GM18951 (cell line): Measurements from ENCODE around the gene SMURF1.

ENCODE experiments used
- POLR2A ChIP-seq: IDR thresholded peaks from 4 replicates; pipeline ENCODE4 v1.6.1; 2011; ENCODE audit warnings: mild to moderate bottlenecking; ENCODE audit not compliant: insufficient read length, insufficient read depth; ENCODE audit errors: extremely low read depth
- in situ Hi-C: fragments of 300-500 bp; cut with MboI; formaldehyde crosslinking; loops from one replicate; pipeline ENCODE4 v1.12.0; 2022; ENCODE audit warnings: low sequenced_read_pairs, mixed read lengths, inconsistent platforms; ENCODE audit not compliant: unreplicated experiment

The SMURF1 gene

DNA sequence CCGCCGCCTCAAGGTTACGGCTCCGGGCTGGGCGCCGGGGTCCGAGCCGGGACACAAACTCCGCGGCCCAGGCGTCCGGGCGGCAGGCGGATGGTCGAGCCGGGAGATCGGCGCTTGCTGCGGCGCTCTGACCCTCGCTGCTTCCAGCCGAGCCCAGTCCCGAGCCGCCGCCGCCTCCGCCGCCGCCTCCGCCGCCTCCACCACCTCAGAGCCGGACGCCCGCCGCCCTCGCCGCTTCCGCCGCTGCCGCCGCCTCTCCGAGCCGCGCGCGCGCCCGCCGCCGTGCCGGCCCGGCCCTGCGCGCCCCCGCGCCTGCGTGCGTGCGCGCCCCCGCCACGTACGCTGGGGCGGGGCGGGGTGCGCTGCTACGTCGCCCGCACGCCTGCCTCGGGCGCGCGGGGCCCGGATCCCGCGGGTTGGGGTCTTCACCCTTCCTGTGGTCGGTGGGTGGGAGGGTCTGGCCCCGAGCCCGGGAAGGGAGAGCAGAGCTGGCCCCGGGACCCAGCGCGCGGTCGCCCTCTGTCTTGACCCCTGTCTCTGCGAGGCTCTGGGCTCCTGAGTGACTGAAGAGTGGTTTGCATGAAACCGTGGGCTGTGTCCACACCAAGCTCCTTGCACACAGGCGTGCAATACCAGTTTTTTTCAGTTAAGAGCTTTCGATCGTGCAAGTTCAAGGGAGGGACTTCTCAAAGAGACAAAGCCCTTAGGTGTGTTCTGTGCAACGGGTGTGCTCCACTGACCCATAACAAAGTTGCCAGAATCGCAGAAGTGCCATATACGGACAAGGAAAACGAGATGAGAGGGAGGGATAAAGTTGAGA, at the start of gene SMURF1:
TSS of gene SMURF1 (minus strand) at position 256 of the 820 bp plus-strand sequence. CDS start 328 bp downstream, outside the sequence.
- peak; percentile 95 for TF ChIP-seq POLR2A
- in situ Hi-C loops = no loop called here

DNA sequence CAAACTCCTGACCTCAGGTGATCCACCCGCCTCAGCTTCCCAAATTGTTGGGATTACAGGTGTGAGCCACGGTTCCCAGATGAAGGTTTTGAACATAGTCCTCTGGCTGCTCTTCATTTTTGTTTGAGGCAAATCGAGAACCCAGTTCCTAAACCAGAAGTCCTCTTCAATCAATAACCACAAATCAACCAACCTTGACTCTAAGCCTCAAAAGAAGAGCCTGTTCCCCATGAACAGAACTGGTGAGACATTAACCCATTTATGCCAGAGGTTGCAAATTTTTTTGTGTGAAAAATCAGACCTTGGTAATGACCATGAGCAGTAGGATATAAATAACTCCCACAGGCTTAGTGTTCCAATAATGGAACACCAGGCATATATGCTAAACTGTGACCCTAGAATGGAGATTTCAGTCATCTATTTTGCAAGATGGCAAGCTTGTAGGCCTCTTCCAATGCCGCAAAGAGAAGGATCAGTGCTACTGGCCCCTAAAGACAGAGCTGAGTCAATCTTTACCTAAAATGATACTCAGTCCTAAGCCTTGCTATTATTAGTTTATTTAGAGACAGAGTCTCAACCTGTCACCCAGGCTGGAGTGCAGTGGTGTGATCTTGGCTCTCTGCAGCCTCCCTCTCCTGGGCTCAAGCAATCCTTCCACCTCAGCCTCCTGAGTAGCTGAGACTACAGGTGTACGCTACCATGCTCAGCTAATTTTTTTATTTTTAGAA, 48.1 kb upstream of the SMURF1 start:
- no peak for TF ChIP-seq POLR2A
- in situ Hi-C loops = no loop called here

DNA sequence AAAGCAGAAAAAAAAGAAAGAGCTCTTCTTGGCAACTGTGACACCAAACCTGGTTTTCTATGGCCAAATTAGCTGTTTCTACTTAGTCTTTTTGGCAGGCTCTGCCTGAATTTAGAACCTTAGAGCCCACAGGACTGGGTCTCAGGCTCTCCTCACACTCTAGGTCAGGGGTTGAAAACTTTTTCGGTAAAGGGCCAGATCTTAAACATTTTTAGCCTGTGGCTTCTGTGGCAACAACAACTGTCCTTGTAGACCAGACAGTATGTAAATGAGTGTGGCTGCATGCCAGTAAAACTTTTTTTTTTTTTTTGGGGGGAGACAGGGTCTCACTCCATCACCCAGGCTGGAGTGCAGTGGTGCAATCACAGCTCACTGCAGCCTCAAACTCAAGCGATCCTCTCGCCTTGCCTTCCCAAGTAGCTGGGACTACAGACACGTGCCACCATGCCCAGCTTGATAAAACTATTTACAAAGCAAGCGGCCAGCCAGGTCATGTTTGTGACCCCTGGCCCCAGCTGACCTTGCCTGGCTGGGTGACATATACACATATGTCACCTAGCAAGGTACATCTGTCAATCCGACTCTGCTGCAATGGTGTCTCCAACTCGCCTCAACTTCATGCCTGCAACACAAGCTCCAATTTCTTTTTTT, 46.6 kb upstream of the SMURF1 start:
- no peak for TF ChIP-seq POLR2A
- in situ Hi-C loops = no loop called here

DNA sequence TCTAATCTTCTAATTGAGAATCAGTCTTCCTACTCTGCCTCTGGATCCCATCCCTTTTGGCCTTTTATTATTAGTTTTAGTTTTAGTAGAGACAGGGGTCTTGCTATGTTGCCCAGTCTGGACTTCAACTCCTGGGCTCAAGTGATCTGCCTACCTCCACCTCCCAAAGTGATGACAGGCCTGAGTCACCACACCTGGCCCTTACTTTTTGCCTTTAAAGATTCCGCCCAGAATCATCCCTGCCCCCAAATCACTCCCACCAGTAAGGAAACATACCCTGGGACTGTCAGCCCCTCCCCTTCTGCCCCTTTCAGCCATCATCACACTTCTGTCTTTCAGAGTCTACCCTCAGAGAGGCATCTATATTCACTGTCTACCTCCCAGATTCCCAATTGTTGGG, 45.3 kb upstream of the SMURF1 start:
- TF ChIP-seq POLR2A = no peak
- in situ Hi-C loops = no loop called here

DNA sequence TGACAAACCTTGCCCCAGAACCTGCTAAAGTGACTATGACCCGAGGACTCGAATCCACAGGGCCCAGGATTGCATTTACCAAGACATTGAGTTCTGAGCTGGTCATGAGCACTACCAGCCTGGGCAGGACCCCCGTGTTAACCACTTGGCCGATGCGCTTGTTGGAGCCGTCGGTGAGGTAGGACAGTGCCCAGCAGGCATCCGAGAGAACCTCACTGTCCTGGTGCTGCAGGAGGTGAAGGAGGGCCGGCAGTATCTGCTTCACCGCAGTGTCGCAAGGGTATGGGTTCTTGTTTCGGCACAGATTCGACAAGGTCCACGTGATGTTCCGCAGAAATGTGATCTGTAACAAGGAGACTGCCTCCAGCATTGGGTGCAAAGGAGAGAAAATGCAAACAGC, 44.3 kb upstream of the SMURF1 start:
- in situ Hi-C loops = no loop called here
- no peak for TF ChIP-seq POLR2A

DNA sequence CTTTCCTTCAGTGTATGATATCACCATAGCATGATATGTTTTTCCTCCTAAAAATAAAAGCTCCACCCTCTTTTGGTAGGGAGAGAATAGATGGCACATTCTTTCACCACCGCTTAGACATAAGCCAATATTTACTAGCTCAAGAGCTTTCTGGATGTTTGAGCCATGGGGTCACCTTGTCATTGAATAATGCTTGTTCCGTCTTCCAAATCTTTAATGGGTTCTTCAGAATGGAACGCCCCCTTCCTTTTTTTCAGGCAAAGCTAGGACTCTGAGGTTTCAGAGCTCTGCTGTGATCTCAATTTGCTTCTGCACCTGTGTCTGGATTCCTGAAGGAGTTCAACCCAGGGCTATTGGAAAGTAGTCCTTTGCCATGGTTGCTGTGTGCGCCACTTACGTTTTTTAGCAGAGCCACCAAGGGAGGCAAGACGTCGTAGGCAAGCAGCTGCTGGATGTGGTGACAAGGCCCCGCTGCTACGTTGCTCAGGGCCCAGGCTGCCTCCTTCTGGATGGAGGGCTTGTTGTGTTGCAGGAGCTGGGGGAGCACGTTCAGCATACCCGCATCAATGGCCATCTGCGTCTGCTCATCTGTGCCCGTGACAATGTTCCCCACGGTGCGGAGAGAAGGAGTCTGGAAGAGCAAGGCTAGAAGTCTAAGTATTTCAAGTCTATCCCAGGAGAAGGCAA, 40.8 kb upstream of the SMURF1 start:
- no peak for TF ChIP-seq POLR2A
- in situ Hi-C loops = no loop called here

DNA sequence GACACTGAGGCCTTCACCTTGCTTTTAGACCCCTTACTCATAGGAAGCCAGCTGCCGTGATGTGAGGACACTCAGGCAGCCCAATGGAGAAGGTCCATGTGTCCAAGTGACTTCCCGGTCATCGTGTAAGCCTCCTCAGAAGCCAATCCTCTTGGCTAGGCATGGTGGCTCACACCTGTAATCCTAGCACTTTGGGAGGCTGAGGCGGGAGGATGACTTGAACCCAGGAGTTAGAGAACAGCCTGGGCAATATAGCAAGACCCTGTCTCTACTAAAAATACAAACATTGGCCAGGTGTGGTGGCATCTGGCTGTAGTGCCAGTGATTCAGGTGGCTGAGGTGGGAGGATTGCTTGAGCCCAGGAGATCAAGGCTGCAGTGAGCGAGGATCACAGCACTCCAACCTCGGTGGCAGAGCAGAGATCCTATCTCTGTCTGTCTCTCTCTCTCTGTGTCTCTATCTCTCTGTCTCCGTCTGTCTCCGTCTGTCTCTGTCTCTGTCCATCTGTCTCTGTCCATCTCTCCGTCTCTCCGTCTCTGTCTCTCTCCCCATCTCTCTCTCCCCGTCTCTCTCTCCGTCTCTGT, 36.3 kb upstream of the SMURF1 start:
- no peak for TF ChIP-seq POLR2A
- in situ Hi-C loops = no loop called here

DNA sequence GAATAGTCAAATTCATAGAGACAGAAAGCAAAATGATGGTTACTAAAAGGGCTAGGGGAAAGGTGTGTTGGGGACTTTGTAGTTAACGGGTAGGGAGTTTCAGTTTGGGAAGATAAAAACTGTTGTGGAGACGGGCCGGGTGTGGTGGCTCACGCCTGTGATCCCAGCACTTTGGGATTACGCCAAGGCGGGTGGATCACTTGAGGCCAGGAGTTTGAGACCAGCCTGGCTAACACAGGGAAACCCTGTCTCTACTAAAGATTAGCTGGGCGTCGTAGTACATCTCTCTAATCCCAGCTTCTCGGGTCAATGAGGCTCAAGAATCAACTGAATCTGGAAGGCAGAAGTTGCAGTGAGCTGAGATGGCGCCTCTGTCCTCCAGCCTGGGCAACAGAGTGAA, 33.3 kb upstream of the SMURF1 start:
- no peak for TF ChIP-seq POLR2A
- in situ Hi-C loops = no loop called here

DNA sequence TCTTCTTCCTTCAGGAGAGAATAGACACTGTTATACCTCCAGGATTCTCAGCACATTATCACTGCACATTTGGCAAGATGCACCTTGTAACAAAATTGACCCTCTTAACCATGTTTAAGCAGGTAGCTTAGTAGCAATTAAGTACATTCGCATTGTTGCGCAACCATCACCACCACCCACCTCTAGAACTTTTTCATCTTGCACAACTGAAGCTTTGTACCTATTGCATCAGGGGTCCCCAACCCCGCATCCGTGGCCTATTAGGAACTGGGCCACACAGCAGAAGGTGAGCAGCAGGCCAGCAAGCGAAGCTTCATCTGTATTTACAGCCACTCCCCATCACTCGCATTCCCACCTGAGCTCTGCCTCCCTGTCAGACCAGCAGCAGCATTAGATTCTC, 29.9 kb upstream of the SMURF1 start:
- no peak for TF ChIP-seq POLR2A
- in situ Hi-C loops = no loop called here

DNA sequence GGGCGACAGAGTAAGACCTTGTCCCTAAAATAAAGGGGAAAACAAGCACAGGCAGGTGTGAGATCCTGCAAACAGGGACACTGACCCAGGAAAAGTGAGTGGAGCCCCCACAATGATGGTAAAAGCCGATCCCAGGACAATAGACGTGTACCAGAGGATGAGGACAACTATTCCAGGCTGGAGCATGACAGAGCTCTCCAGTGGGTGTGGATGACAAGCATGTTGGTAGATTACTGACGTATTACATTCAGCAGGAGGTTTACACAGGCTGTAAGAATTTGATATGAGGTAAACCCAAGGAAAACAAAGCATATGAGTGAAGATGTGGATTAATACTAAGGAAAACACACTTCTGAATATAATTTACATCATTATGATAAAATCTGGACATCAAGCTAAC, 27.8 kb upstream of the SMURF1 start:
- in situ Hi-C loops = no loop called here
- TF ChIP-seq POLR2A = no peak

DNA sequence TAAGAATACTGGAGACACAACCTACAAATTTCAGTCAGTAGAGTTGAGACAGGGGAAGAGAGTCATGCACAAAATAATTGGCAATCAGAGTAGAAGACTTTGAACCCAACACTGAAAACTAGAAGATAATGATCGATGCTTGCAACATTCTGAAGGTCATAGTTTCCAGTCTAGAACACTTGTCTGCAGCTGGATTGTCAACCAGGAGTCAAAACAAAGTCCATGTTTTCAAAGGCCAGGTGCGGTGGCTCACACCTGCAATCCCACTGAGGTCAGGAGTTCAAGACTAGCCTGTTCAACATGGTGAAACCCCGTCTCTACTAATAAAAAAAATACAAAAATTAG, 26.8 kb upstream of the SMURF1 start:
- in situ Hi-C loops = no loop called here
- no peak for TF ChIP-seq POLR2A

DNA sequence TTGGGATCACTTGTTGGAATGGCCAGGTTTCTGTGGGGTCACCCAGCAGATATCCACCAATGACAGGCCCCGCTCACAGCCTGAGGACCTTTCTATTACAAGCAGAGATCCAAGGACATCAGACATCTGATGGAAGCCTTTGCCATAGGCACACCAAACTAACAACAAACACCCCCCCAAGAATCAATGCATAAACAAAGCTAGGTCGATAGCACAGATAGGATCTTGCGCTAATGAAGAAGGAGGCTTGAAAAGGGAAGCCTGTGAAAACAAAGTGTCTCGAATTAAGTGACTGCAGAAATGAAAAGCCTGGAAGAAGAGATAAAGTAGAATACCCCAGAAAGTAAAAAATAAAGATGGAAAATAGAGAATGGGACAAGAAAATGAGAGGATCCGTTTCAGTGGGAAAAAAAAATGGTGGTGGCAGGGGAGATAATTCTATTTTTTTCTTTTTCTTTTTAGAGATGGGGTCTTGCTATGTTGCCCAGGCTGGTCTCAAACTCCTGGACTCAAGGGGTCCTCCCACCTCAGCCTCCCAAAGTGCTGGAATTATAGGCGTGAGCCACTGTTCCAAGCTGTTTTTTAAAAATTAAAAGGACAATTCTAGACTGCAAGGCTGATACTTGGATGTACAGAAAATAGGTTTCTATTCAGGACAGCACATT, 26.3 kb upstream of the SMURF1 start:
- no peak for TF ChIP-seq POLR2A
- in situ Hi-C loops = no loop called here
